Stimulated activated effector memory CD8-positive, alpha-beta T cell treated with anti-CD3 and anti-CD28 coated beads, Interleukin-12 subunit alpha, Interleukin-12 subunit beta, amount 100 ng/mL, for 72 hours (primary cell): ENCODE results near the gene CDON.

Experiments
- ATAC-seq: fragments of 150-1000 bp; cut with Tn5 transposase; 2 replicates; pipeline ENCODE4 v1.10.0; 2021
- DNase-seq, 2 donors: peaks; one replicate each; pipeline ENCODE4 v3.0.0; 2021 to 2022; ENCODE audit warnings: low spot score in 2 of 2
- H3K27ac Mint-ChIP-seq: one replicate; pipeline ENCODE4 v1.8.0; 2022; ENCODE audit warnings: mild to moderate bottlenecking, mixed read lengths
- H3K36me3 Mint-ChIP-seq: one replicate; pipeline ENCODE4 v1.8.0; 2022; ENCODE audit warnings: mild to moderate bottlenecking, mixed read lengths
- H3K4me1 Mint-ChIP-seq: one replicate; pipeline ENCODE4 v1.8.0; 2022; ENCODE audit warnings: mixed read lengths
- H3K4me3 Mint-ChIP-seq: one replicate; pipeline ENCODE4 v1.8.0; 2022; ENCODE audit warnings: mild to moderate bottlenecking, mixed read lengths
- H3K9me3 Mint-ChIP-seq: one replicate; pipeline ENCODE4 v1.8.0; 2022; ENCODE audit warnings: mixed read lengths

The CDON gene

DNA sequence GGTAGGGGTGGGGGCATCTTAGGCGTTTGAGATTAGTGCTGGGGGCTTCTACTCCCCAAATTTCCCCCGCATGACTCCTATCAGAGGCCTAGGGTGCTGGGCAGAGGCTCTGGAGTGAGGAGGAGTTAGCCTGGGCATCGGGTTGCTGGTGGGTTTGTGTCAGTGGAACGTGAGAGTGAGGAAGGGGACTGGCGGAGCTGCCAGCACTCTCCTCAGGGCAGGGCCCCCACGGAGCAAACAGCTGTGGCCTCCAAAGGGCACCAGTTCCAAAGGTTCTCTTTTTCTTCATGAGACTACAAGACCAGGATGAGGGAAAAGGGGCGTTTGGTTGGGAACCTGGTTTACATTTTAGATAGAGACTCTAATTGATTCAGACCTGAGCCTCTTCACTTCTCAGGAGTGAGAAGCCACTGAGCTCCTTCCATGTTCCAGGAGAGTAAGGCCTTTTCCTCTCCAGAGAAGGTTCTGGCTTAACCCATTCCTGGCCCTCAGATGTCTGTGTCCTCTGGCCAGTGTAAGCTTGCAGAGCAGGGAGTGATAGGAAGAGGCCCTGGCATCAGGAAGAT, 35.6 kb upstream of the CDON start:
- no peaks in the 10 kb centered on the region for H3K9me3 Mint-ChIP-seq
- H3K36me3 Mint-ChIP-seq, result no peaks in the 10 kb centered on the region
- no peak for DNase-seq
- no peak overlapping the region for H3K4me3 Mint-ChIP-seq
- ATAC-seq, result no peak
- H3K4me1 Mint-ChIP-seq, result no peaks in the 10 kb centered on the region
- no peak overlapping the region for H3K27ac Mint-ChIP-seq

DNA sequence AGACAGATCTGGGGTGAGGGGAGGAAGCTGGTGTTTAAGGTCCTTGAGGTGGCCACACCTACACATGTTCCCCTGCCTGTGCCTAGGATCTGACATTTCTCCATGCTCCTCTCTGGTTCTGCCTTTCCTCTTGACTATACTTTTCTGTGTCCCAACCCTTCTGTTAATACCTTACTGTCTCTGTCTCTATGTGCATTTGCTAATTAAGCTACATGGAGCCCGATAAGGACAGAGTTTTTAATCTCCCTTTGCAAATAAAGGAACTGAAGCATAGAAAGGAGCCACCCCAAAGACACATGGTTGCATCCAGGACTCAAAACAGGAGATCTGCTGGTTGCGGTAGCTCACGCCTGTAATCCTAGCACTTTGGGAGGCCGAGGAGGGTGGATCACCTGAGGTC, 33.1 kb upstream of the CDON start:
- DNase-seq (no peak), ATAC-seq (no peak)
- H3K4me1 Mint-ChIP-seq, result no peaks in the 10 kb centered on the region
- H3K27ac Mint-ChIP-seq, result no peak overlapping the region
- H3K36me3 Mint-ChIP-seq, result no peaks in the 10 kb centered on the region
- H3K4me3 Mint-ChIP-seq, result no peak overlapping the region
- H3K9me3 Mint-ChIP-seq, result no peaks in the 10 kb centered on the region

DNA sequence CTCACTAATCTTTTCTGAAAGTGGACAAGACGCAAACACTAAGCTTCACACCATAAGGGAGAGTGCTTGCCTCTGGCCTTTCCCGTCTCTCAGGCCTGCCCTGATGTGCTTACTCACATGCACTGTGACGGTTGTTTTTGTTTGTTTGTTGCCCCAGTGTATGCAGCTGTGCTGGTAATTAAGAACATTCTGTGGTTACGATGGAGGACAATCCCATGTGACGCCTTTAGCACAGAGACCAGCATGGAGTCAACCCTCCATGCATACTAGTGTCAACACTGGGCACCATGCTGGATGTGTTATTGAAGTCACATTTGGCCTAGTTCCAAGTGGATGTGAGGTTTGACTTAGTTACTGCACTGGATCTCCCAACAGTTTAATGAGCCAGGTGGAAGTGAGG, 27.8 kb upstream of the CDON start:
- ATAC-seq (no peak), DNase-seq (no peak)
- Mint-ChIP-seq H3K4me1 (no peaks in the 10 kb centered on the region), H3K27ac (no peak overlapping the region), H3K36me3 (no peaks in the 10 kb centered on the region), H3K4me3 (no peak overlapping the region), H3K9me3 (no peaks in the 10 kb centered on the region)

DNA sequence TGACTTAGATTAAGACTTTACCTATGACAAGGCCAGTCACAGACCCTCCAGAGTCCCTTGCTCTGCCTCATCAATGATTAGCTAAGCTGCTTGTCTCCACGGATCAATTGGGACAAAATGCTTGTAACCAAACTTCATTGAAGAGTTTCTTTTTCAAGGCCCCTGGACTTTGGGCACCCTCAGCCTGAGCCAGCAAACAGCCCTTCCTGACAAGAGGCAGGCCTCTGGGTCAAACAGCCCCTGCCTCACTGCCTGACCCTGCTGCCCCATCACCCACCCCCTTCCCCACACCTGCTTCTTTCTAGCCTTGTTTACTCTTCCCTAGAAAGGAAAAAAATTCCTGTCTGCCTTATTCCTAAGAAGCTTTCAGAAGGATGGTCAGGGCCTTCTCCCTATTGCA, 26.3 kb upstream of the CDON start:
- H3K9me3 Mint-ChIP-seq, result no peaks in the 10 kb centered on the region
- DNase-seq (no peak), ATAC-seq (no peak)
- no peak overlapping the region for H3K4me3 Mint-ChIP-seq
- no peaks in the 10 kb centered on the region for H3K36me3 Mint-ChIP-seq
- peaks cover 5% of the 10 kb centered on the region for H3K4me1 Mint-ChIP-seq
- no peak overlapping the region for H3K27ac Mint-ChIP-seq

DNA sequence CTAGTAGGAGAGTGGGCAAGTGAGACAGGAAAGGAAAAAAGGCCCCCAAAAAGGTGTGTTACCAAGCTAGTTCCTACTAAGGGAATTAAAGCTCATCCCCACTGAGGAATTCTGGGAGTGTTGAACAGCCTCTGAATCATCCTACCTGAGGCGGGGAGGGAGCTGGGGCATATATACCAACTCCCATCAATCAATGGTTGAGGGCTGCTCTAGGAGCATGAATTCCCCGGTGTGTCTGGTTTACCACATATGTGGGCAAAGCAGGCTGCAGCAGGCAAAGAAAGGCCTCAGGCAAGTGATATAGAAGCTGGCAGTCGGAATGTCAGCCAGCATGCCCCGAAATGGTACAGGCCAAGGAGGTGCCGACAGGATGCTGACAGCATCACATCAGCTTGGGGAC, 23.6 kb upstream of the CDON start:
- Mint-ChIP-seq H3K4me1 (peaks cover 11% of the 10 kb centered on the region), H3K36me3 (no peaks in the 10 kb centered on the region), H3K9me3 (no peaks in the 10 kb centered on the region), H3K27ac (no peak overlapping the region), H3K4me3 (no peak overlapping the region)
- DNase-seq (no peak), ATAC-seq (no peak)

DNA sequence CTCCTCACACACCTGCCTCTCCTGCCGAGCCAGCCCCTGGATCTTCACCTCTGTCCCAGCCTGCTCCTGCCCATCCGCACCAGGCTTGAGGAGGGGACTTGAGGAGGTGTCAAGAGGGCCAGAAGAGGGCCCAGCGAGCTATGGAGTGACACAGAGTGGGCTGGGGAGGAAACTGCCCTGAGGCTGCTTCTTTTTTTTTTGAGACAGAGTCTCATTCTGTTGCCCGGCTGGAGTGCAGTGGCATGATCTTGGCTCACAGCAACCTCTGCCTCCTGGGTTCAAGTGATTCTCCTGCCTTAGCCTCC, 21.9 kb upstream of the CDON start:
- peak overlapping the region; percentile 35 for H3K27ac Mint-ChIP-seq
- no peaks in the 10 kb centered on the region for H3K36me3 Mint-ChIP-seq
- no peaks in the 10 kb centered on the region for H3K9me3 Mint-ChIP-seq
- ATAC-seq, result no peak
- peaks cover 11% of the 10 kb centered on the region for H3K4me1 Mint-ChIP-seq
- H3K4me3 Mint-ChIP-seq, result no peak overlapping the region
- no peak for DNase-seq

DNA sequence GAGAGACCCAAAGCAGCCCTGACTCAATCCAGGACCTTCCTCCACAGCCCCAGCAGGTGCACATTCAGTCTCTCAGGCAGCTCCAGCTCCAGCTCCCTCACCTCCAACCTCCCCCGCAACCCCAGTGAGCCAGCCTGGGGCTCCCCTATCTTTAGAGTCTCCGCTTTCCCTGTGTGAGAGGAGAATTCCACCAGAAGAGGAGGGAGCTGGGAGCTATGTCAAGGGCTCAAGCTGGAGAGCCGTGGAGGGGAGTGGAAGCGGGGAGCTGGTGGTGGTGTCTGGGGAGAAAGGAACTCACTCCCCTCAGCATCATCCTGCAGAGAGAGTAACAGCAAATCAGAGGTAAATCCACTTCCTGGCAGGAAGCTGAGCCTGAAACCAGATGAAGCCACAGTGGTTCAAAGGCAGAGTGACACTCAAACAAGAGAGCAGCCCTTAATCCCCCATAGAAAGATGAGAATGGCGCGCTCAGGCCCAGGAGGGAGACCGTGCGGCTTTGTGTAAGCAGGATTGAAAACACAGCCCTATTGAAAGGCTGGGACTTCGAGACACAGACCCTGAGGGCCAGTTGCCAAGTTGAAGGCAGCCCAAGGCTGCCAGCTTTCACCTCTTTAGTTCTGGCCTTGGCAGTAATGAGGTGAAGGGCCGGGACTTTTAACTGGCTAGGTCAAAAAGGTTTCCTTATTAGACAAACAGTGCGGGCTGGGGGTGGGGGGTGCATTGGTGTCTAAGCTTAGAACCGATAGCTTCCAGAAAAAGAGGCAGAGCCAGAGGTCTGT, 21.4 kb upstream of the CDON start:
- peak; percentile 78 for ATAC-seq
- peaks cover 11% of the 10 kb centered on the region for H3K4me1 Mint-ChIP-seq
- H3K36me3 Mint-ChIP-seq, result no peaks in the 10 kb centered on the region
- no peaks in the 10 kb centered on the region for H3K9me3 Mint-ChIP-seq
- peak overlapping the region; percentile 35 for H3K27ac Mint-ChIP-seq
- no peak for DNase-seq
- H3K4me3 Mint-ChIP-seq, result peak overlapping the region; percentile 7

DNA sequence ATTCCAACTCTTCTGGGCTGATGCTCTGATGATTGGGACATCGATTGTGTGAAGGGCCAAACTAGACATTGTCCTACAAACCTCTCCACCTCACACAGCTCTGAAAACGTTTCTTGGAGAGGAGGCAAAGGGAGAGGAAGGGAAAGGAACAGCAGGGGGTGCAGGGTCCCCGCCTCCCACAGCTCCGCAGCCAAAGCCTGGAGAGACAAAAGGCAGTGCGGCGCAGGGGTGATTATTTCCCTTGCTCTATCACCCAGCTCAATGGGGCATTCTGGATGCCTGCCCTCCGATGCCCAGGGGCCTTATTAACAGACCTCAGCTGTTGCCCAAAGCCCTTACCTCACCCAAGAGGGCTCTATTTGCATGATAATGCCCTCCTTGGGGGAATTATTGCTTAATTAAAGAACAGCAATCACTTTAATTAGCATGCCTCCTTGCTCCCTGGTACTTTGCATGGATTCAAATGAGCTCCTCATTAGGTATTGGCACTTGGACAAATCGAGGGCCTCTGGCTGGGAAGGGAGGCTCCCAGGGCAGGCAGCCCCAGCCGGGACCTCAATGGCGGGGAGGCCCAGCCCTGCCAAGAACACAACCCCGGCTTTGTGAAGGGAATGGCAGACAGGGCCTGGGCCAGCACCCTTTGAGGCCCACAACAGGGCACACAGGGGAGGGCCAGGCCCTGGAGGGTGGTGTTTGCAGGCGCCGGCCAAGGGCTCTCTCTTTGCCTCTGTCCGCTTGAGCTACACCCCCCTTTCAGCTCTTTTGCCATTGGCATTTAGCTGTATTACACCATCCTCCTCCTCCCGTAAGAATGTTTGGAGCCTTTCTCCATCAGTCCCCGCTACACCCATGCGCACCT, 19.8 kb upstream of the CDON start:
- no peaks in the 10 kb centered on the region for H3K36me3 Mint-ChIP-seq
- ATAC-seq, result no peak
- H3K4me3 Mint-ChIP-seq, result no peak overlapping the region
- H3K27ac Mint-ChIP-seq, result no peak overlapping the region
- no peak for DNase-seq
- peaks cover 11% of the 10 kb centered on the region for H3K4me1 Mint-ChIP-seq
- H3K9me3 Mint-ChIP-seq, result no peaks in the 10 kb centered on the region

DNA sequence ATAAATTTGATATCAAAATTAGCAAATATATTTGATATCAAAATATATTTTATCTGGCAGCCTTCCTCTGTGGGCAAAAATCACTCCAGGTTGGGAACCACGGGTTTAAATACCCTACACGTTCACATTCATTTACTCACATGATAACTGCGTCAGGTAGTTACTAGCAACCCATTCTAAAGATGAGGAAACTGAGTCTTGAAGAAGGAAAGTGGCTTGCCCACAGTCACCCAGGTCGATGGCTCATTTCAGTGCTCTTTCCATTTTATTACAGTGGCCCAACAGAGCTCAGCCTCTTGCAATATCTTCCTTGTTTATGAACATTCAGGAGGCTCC, 19.2 kb upstream of the CDON start:
- ATAC-seq, result no peak
- Mint-ChIP-seq H3K4me1 (peaks cover 11% of the 10 kb centered on the region), H3K4me3 (no peak overlapping the region), H3K9me3 (no peaks in the 10 kb centered on the region), H3K36me3 (no peaks in the 10 kb centered on the region), H3K27ac (no peak overlapping the region)
- no peak for DNase-seq

DNA sequence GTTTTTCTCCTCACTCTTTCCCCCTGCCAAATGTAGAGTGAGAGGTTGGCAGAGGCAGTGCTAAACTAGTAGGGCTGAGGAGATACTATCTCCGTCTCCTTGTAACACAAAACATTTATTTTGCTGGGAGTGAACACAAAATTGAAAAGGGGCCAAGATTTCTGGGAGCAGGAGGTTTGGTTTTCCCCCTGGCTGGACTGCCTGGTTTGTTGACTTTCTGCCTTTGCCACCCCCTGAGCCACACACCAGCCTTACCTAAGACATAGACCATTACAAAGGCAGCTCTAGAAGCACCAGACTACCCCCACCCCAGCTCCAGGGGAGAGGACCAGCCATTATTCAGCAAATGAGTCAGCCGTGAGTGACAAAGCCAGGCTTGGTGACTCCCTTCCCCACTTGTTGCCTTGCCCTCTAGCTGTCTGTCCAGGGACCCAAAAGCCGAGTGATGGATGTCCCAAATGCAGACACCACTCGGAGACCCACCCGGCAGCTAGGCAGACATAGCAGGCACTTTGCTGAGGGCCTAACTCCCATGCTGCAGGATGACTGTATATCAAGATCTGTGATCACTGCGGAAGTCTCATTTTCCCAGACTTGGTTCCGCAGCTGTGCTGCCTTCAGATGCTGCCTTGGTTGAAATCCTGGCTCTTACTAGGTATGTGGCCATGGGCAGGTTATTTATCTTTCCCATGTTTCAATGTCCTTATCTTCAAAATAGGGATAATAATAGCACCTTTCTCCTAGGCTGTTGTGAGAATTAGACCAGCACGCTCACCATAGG, 17.7 kb upstream of the CDON start:
- ATAC-seq, result no peak
- Mint-ChIP-seq H3K36me3 (no peaks in the 10 kb centered on the region), H3K4me3 (no peak overlapping the region), H3K4me1 (peaks cover 11% of the 10 kb centered on the region), H3K27ac (no peak overlapping the region), H3K9me3 (no peaks in the 10 kb centered on the region)
- no peak for DNase-seq

DNA sequence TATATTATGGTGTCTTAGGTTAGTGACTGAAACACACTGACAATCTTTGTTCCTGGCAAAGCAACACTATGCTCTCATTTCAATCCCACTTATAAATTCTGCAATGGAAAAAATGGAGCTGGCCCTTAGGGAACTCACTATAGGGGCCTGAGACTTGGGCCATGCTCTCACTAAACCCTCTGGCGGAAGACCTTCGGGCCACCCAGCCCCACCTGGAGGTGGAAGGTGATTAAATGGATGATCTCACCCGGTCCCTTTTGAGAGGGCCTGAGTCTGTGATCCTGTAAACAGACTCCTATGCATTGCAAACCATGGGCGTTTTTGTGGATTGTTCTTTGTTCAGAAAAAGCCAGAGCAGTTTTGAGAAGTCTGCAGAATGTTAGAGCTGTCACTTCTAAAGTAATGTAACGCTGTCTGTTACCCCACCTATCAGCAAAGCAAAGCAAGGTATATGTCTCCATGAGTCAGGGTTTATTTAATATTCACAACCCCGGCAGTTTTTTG, 17.0 kb upstream of the CDON start:
- ATAC-seq (no peak), DNase-seq (no peak)
- Mint-ChIP-seq H3K4me1 (peaks cover 11% of the 10 kb centered on the region), H3K36me3 (no peaks in the 10 kb centered on the region), H3K27ac (no peak overlapping the region), H3K9me3 (no peaks in the 10 kb centered on the region), H3K4me3 (no peak overlapping the region)

DNA sequence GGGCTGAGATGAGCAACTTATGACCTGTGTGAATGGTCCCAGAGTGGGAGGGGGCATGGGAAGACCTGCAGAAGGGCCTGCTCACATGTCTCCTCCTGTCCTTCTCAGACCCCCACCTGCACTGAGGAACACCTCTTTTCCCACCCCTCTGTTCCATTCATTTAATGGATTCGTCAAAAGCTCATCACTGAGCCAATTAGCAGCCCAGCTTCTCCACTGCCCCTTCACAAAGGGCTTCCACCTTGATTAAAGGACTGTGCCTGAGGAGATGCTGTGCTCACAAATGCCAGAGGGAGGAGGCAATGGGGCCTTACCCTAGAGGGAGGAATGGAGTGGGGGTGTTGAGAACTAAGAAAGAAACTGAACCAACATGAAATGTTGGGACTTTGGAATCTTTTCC, 14.0 kb upstream of the CDON start:
- H3K36me3 Mint-ChIP-seq, result no peaks in the 10 kb centered on the region

DNA sequence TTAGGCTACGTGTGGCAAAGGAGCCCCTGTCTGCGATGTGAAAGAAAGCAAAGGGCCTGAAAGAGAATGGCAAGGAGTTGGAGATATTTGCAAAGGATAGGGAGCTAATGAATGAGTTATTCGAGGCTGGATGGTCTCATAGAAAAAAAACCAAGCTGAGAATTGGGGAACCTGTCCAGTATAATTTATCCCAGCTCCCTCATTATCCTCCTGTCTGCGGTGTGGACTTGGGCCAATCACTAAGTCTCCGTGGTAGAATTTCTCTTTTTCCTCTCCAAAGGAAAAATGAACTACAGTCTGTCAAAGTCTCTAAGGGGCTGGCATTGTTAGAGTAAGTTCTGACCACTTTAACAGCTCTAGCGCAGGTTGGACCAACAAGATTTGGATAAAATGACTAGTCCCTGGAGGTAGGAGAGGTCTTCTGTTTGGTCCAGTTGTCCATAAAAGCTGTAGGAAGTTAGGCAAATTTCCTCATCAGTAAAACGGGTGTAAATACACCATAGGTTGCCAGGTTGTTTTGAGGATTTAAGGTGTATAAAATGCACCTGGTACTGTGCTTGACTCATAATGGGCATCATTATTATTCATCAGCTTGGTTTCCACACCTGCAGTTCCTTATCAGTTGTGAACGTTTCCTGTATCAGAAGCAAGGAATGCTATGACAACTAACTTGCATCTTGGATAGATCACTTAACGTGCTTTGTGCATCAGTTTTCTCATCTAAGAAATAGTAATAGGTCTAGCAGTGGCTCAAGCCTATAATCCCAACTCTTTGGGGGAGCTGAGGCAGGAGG, 10.3 kb upstream of the CDON start:
- Mint-ChIP-seq H3K4me1 (no peaks in the 10 kb centered on the region), H3K4me3 (no peak overlapping the region), H3K27ac (no peak overlapping the region), H3K9me3 (no peaks in the 10 kb centered on the region), H3K36me3 (no peaks in the 10 kb centered on the region)
- ATAC-seq (no peak), DNase-seq (no peak)

More for the DNA sequence above, 14.0 kb upstream of the CDON start:
- ATAC-seq, result no peak
- no peak overlapping the region for H3K27ac Mint-ChIP-seq
- no peaks in the 10 kb centered on the region for H3K4me1 Mint-ChIP-seq
- no peak for DNase-seq
- H3K9me3 Mint-ChIP-seq, result no peaks in the 10 kb centered on the region
- no peak overlapping the region for H3K4me3 Mint-ChIP-seq

DNA sequence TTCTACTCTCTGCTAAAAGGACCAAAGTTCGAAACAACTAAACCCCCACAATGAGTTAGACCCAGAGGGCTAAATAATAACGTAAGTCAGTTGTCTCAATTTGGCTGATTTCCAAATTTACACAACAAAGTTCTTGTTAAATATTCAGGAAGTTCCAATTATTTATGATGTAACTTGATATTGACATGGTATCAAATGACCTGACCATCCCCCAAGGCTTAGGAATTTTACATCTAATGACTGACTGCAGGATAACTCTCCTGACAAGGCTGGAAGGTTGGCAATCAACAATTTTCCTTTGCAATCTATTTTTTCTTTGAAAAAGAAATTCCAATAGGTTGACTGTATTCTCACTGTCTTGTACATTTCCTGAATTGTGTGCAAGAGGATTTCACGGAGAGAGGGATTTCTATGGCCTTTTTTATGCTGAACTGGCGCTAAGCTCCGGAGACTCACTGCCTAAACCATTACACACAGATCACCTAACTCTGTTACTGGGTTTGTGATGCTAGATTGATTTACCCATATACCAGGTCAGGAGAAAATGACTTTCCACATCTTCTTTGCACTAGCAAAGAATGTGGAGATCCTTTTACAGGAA, 9.6 kb upstream of the CDON start:
- Mint-ChIP-seq H3K9me3 (no peaks in the 10 kb centered on the region), H3K4me1 (no peaks in the 10 kb centered on the region), H3K27ac (no peak overlapping the region), H3K4me3 (no peak overlapping the region), H3K36me3 (no peaks in the 10 kb centered on the region)
- ATAC-seq, result no peak
- DNase-seq, result no peak
